ENCODE results near the gene HPS4. TPM values are rescaled to one million over a fixed set of nuclear protein-coding genes. Genes with fewer than 3 reads are reported as not detected.

Gene HPS4
- total RNA-seq, 6 experiments from 2014 or later: 18.0 to 22.6 (median 20.6) TPM

DNA sequence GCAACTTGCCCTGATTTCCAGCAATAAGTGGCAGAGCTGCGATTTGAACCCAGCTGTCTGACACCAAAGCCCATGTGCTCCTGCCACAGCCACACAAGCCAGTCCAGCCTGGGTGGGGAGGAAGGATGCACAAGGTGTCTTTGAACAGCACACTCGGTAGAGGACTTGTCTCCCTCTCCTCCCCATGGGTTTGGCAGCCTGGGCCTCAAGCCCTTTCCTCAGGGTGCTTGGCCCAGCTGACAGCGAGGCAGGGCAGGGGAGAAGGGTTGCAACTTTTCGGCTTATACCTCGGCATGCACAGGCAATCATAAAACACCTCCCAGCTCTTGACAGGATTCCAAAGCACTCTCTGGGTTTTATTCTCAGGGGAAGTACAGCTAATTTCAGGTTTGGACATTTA is 35.2 kb downstream of the HPS4 start:
- Mint-ChIP-seq H3K27ac (no peak overlapping the region), H3K9me3 (no peaks in the 10 kb centered on the region), H3K4me1 (ENCODE audit: low read depth) (no peaks in the 10 kb centered on the region), H3K36me3 (ENCODE audit: low read depth) (no peaks in the 10 kb centered on the region; the same call in 1 of the 2 replicates), H3K4me3 (no peak overlapping the region), H3K27me3 (ENCODE audit: insufficient read depth) (no peaks in the 10 kb centered on the region; the same call in 1 of the 2 replicates)
- TF ChIP-seq, protein P1, sequence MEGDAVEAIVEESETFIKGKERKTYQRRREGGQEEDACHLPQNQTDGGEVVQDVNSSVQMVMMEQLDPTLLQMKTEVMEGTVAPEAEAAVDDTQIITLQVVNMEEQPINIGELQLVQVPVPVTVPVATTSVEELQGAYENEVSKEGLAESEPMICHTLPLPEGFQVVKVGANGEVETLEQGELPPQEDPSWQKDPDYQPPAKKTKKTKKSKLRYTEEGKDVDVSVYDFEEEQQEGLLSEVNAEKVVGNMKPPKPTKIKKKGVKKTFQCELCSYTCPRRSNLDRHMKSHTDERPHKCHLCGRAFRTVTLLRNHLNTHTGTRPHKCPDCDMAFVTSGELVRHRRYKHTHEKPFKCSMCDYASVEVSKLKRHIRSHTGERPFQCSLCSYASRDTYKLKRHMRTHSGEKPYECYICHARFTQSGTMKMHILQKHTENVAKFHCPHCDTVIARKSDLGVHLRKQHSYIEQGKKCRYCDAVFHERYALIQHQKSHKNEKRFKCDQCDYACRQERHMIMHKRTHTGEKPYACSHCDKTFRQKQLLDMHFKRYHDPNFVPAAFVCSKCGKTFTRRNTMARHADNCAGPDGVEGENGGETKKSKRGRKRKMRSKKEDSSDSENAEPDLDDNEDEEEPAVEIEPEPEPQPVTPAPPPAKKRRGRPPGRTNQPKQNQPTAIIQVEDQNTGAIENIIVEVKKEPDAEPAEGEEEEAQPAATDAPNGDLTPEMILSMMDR (IDR thresholded peaks at IDR 0.05): no peak
- no peak for DNase-seq

DNA sequence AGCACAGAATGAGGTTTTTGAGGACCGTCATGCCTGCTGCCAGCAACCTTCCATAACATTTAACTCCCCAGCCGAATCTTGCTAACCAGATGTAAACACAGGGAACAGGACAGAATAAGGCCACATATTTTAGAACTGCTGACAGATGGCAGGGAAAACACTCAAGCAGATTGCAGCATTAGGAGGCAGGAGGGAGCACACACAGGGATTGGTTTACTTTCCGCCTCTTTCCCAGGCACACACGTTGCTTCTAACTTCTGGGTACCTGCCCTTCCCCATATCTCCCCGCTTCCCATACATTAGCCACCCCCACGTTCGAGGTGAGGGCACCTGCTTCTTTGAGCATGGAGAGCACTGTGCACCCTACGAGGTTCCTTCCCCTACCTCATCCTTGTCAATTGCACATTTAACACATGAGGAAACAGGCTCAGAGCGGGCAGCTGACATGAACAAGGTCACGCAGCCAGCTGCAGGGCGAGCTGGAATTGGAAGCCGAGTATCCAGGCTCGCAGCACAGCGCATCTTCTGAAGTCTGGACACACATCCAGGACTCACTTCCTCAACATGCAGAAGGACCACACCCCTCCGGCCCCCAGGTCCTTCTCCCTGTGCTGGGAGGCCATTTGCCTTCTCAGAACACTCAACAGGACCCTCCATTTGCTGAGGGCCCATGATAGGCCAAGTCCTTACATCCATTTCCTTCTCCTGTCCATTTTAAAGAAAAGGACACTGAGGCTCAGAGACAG is 35.8 kb downstream of the HPS4 start:
- Mint-ChIP-seq H3K4me1 (ENCODE audit: low read depth) (peaks cover under 1% of the 10 kb centered on the region; the same call in 1 of the 2 replicates), H3K36me3 (ENCODE audit: low read depth) (no peaks in the 10 kb centered on the region; the same call in 1 of the 2 replicates), H3K27ac (no peak overlapping the region), H3K27me3 (ENCODE audit: insufficient read depth) (no peaks in the 10 kb centered on the region; the same call in 1 of the 2 replicates), H3K9me3 (no peaks in the 10 kb centered on the region), H3K4me3 (no peak overlapping the region)
- DNase-seq: no peak
- TF ChIP-seq, protein P1 (IDR thresholded peaks at IDR 0.05): no peak

DNA sequence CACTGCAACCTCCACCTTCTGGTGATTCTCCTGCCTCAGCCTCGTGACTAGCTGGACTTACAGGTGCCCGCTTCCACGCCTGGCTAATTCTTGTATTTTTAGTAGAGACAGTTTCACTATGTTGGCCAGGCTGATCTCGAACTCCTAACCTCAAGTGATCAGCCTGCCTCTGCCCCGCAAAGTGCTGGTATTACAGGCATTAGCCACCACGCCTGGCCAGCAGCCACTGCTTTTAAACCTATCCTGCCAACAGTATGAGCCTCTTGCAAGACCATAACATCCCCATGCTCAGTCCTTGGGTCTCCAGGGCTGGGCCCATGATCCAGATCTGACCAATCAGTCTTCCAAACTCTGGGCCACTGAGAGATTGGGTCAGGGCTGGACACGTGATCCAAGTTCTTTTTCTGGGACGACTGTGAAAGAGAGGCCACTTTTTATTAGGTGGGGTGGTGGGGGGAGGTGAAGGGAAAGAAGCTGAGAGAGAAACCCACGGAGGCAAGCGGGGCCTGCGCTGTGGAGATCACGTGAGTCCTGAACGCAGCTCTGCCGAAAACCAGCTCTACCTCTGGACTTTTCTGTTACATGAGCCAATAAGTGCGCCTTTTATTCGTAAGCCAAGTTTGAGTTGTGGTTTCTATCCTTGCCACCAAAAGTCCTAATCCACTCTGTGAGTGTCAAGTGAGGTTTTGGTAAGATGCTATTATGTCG is 36.6 kb downstream of the HPS4 start:
- peaks cover 1% of the 10 kb centered on the region for H3K27me3 Mint-ChIP-seq (ENCODE audit: insufficient read depth)
- no peaks in the 10 kb centered on the region; the same call in 1 of the 2 replicates for H3K36me3 Mint-ChIP-seq (ENCODE audit: low read depth)
- TF ChIP-seq, protein P1 (IDR thresholded peaks at IDR 0.05): no peak
- DNase-seq: no peak
- H3K4me3 Mint-ChIP-seq: no peak overlapping the region
- no peaks in the 10 kb centered on the region for H3K9me3 Mint-ChIP-seq
- no peak overlapping the region for H3K27ac Mint-ChIP-seq
- peaks cover 8% of the 10 kb centered on the region; the same call in 1 of the 2 replicates for H3K4me1 Mint-ChIP-seq (ENCODE audit: low read depth)

DNA sequence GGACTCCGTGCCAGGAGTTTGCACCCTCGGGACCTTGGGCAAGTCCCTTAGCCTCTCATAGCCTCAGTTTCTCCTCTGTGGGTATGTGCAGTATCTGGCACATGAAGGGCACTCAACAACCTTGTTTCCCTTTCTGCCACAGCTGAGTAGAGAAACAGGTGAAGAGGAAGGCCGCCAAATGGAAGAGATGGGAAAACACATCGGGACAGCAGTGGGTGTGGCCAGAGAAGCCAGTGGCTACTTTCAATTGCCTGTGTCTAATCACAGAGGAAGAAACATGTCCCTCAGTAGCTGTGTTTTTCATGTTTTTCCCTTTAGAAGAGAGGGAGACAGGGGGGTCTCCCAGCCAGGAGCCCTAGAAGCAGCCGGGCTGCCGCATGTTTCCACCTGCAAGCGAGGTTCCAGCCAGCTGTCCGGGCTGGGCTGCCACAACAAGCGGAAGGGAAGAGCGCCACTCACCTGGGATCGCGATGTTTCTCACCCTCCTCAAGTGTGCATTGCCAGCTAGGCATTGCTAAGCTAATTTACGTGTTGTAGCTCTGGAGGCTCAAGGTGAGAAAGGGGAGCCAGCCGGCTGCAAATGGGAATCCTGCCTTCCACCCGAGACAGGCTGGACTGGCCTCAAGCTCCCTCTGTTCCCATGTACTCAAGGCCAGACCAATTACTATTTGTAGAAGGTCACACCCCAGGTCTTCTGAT is 37.9 kb downstream of the HPS4 start:
- H3K4me1 Mint-ChIP-seq (ENCODE audit: low read depth): peaks cover 8% of the 10 kb centered on the region; the same call in 1 of the 2 replicates
- DNase-seq: no peak
- H3K27me3 Mint-ChIP-seq (ENCODE audit: insufficient read depth): peaks cover 1% of the 10 kb centered on the region
- H3K4me3 Mint-ChIP-seq: no peak overlapping the region
- H3K36me3 Mint-ChIP-seq (ENCODE audit: low read depth): no peaks in the 10 kb centered on the region; the same call in 1 of the 2 replicates
- TF ChIP-seq, protein P1 (IDR thresholded peaks at IDR 0.05): no peak
- no peak overlapping the region for H3K27ac Mint-ChIP-seq
- H3K9me3 Mint-ChIP-seq: no peaks in the 10 kb centered on the region

DNA sequence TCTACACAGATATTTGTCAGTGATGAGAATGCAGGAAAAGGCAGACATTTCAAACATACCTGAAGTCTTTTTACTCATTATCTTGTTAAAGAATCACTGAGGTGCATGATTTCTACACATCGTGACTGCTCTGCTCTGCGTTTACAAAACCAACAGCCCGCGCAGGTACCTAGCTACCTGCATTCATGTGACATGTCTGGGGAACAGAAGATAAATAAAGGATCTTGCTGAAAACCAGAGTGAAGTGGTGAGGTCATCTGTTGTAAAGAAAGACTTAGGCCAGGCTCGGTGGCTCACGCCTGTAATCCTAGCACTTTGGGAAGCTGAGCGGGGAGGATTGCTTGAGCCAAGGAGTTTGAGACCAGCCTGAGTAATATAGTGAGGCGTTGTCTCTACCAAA is 38.8 kb downstream of the HPS4 start:
- Mint-ChIP-seq H3K36me3 (ENCODE audit: low read depth) (no peaks in the 10 kb centered on the region), H3K27me3 (ENCODE audit: insufficient read depth) (peaks cover 1% of the 10 kb centered on the region; the same call in 1 of the 2 replicates), H3K27ac (no peak overlapping the region), H3K4me3 (no peak overlapping the region), H3K4me1 (ENCODE audit: low read depth) (peaks cover 8% of the 10 kb centered on the region; the same call in 1 of the 2 replicates), H3K9me3 (no peaks in the 10 kb centered on the region)
- TF ChIP-seq, protein P1 (IDR thresholded peaks at IDR 0.05): no peak
- DNase-seq: no peak

Data from HFFc6 (cell line).